Osteocyte (in vitro differentiated cells): ENCODE measurements around the gene FBXL7. TPM values are rescaled to one million over a fixed set of nuclear protein-coding genes. Genes with fewer than 3 reads are reported as not detected.

Experiments
- DNase-seq: peaks from one replicate; pipeline ENCODE4 v3.0.0; 2021; ENCODE audit warnings: mixed read lengths; ENCODE audit not compliant: unreplicated experiment; ENCODE audit errors: extremely low spot score
- H3K27ac Mint-ChIP-seq: one replicate; pipeline ENCODE4 v1.8.0; 2021; ENCODE audit warnings: mild to moderate bottlenecking, mixed read lengths; ENCODE audit not compliant: unreplicated experiment
- H3K27me3 Mint-ChIP-seq: one replicate; pipeline ENCODE4 v1.8.0; 2021; ENCODE audit warnings: mixed read lengths; ENCODE audit not compliant: unreplicated experiment
- H3K36me3 Mint-ChIP-seq: one replicate; pipeline ENCODE4 v1.8.0; 2021; ENCODE audit warnings: mixed read lengths; ENCODE audit not compliant: unreplicated experiment
- H3K4me1 Mint-ChIP-seq: one replicate; pipeline ENCODE4 v1.8.0; 2021; ENCODE audit warnings: mixed read lengths; ENCODE audit not compliant: unreplicated experiment
- H3K4me3 Mint-ChIP-seq: one replicate; pipeline ENCODE4 v1.8.0; 2021; ENCODE audit warnings: mild to moderate bottlenecking, moderate library complexity, mixed read lengths; ENCODE audit not compliant: unreplicated experiment
- H3K9me3 Mint-ChIP-seq: one replicate; pipeline ENCODE4 v1.8.0; 2021; ENCODE audit warnings: mixed read lengths; ENCODE audit not compliant: unreplicated experiment
- total RNA-seq: library from RNA; stranded (reverse); gene quantifications from 2 replicates; pipeline ENCODE4 v1.2.1, GENCODE V29; 2021
- TF ChIP-seq, protein P1 (sequence below): fragments of 200-600 bp; sonication (generic); IDR thresholded peaks from 2 replicates; pipeline ENCODE4 v1.5.0; 2021; ENCODE audit warnings: antibody characterized with exemption, mild to moderate bottlenecking, moderate library complexity

FBXL7 gene
- total RNA-seq, 1 donor from 2014 or later, result 28.4 TPM

DNA sequence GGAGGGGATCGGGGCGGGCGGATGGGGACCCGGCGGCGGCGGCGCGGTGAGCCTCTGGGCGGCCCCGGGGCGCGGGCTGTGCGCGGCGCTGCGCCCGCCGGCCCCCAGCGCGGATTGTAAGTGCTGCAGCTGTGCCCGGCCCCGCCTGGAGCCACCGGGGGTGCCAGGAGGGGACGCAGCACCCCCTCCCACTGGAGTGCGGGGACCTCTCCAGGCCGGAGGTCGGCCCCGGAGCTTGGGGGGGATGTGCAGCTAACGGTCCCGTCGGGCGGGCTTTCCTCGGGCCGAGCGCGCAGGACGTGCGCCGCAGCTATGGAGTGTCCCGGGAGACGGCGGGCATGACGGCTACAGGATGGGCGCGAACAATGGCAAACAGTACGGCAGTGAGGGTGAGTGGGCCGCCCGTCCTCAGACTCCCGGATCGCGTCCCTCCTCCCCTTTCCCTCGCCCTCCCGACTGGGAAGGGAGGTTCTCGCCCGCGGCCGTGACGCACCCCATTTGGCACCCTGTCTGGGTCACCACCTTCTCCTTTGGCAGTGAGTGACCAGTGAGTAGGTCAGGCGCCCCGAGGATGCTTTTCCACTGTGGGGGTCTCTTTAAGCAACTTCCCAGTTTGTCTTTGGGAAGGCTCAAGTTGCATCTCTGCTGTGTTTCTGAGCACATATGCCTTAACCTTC lies 483 bp downstream of the FBXL7 start:
- peak; percentile 85 for DNase-seq
- peaks cover 33% of the 10 kb centered on the region for H3K4me1 Mint-ChIP-seq
- H3K4me3 Mint-ChIP-seq, result peak overlapping the region; percentile 94
- peak overlapping the region; percentile 89 for H3K27ac Mint-ChIP-seq
- peaks cover 15% of the 10 kb centered on the region for H3K36me3 Mint-ChIP-seq
- no peaks in the 10 kb centered on the region for H3K9me3 Mint-ChIP-seq
- peaks cover 8% of the 10 kb centered on the region for H3K27me3 Mint-ChIP-seq
- TF ChIP-seq, protein P1, sequence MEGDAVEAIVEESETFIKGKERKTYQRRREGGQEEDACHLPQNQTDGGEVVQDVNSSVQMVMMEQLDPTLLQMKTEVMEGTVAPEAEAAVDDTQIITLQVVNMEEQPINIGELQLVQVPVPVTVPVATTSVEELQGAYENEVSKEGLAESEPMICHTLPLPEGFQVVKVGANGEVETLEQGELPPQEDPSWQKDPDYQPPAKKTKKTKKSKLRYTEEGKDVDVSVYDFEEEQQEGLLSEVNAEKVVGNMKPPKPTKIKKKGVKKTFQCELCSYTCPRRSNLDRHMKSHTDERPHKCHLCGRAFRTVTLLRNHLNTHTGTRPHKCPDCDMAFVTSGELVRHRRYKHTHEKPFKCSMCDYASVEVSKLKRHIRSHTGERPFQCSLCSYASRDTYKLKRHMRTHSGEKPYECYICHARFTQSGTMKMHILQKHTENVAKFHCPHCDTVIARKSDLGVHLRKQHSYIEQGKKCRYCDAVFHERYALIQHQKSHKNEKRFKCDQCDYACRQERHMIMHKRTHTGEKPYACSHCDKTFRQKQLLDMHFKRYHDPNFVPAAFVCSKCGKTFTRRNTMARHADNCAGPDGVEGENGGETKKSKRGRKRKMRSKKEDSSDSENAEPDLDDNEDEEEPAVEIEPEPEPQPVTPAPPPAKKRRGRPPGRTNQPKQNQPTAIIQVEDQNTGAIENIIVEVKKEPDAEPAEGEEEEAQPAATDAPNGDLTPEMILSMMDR, result no peak

DNA sequence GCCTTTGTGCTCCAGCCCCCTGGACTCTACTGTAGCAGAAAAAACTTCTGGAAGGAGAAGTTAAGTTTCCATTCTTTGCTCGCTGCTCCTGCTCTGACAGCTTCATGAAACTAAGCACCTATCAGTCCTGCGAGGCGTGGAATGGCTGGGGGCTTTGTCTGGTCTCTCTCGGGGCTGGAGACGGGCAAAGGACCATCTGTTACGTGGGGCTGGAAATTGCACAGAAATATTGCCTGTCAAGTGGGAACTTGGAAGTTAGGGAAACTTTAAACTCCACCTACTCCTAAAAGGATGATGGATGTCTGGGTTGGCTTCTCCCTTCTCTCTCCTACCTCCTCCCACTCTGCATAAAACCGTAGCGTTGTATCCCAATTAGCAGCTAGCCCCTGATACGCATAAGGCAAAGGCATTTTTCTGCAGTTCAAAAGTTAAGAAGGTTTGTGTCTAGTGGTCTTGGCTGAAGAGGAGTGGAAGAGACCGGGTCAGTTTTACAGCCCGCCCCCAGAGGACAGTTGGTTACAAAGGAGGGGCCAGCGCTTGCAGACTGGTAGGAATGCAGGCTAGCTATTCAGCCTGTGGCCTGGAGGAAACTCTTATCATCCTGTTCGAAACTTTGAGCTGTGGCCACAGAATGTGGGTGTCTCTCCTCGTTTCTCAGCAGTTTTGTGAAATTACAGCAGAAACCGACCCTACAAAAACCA lies 1.3 kb downstream of the FBXL7 start:
- peak overlapping the region; percentile 94 for H3K4me3 Mint-ChIP-seq
- H3K27me3 Mint-ChIP-seq, result peaks cover 2% of the 10 kb centered on the region
- H3K27ac Mint-ChIP-seq, result peak overlapping the region; percentile 89
- TF ChIP-seq, protein P1, result peak; percentile 41
- no peaks in the 10 kb centered on the region for H3K9me3 Mint-ChIP-seq
- DNase-seq, result no peak
- H3K4me1 Mint-ChIP-seq, result peaks cover 33% of the 10 kb centered on the region
- peaks cover 15% of the 10 kb centered on the region for H3K36me3 Mint-ChIP-seq

DNA sequence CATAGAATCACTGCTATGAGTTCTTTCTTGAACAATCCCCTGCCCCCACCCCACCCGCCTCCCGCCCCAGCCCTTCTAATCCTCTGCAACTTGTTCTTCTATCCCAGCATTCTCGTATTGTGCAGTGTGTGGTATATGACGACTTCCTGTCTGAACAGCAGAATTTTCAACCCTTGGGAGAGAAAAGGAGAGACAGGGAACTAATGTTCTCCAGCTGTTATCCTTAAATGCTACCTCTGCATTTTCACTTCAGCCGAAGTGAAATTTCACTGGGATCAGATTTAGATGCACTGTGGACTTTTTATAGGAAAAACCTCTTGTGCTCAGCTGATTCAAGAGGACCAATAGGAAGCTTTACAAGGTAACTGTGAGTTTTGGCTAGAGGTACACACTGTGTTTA lies 2.2 kb downstream of the FBXL7 start:
- peak overlapping the region; percentile 94 for H3K4me3 Mint-ChIP-seq
- peaks cover 19% of the 10 kb centered on the region for H3K36me3 Mint-ChIP-seq
- H3K27me3 Mint-ChIP-seq, result no peaks in the 10 kb centered on the region
- H3K9me3 Mint-ChIP-seq, result no peaks in the 10 kb centered on the region
- peaks cover 33% of the 10 kb centered on the region for H3K4me1 Mint-ChIP-seq
- H3K27ac Mint-ChIP-seq, result peak overlapping the region; percentile 89
- TF ChIP-seq, protein P1, result no peak
- no peak for DNase-seq

DNA sequence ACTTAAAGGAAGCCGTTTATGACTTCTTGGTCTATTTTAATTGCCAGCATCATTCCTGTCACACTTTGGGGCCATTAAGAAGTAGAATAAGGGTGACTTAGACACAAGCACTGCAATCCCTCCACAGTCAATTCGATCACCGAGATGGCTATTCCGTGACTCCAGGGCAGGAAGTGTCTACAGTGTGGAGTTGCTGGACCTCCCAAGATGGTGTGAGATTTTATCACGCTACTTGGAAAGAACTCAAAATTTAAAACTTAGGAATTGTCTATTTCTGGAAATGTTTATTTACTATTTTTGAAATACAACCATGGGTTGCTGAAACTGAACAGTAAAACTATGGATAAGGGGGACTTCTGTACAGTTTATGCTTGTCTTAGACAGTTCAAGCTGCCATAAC lies 6.2 kb downstream of the FBXL7 start:
- H3K9me3 Mint-ChIP-seq, result no peaks in the 10 kb centered on the region
- peaks cover 55% of the 10 kb centered on the region for H3K4me1 Mint-ChIP-seq
- H3K4me3 Mint-ChIP-seq, result no peak overlapping the region
- no peak for DNase-seq
- TF ChIP-seq, protein P1, result no peak
- H3K36me3 Mint-ChIP-seq, result peaks cover 19% of the 10 kb centered on the region
- H3K27ac Mint-ChIP-seq, result no peak overlapping the region
- no peaks in the 10 kb centered on the region for H3K27me3 Mint-ChIP-seq

DNA sequence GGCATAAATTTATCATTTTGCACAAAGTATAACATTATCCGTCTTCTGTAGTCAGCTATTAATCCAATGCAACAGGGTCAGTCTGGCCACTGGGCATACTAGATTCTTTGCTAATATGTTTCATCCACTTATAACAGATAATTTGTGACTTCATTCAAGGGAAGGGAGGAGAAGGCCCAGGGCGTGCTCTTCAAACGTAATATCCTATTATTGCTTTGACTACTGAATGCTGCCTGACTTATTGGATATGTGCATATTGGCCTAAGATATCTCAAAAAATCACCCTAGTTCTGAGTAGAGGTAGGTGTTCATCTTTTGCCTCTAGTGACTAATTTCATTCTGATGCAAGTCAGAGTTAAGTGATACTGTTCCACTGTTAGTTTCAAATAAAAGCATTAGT lies 6.9 kb downstream of the FBXL7 start:
- Mint-ChIP-seq H3K27me3 (no peaks in the 10 kb centered on the region), H3K9me3 (no peaks in the 10 kb centered on the region), H3K4me1 (peaks cover 62% of the 10 kb centered on the region)

More for the DNA sequence above, 6.9 kb downstream of the FBXL7 start:
- Mint-ChIP-seq H3K27ac (no peak overlapping the region), H3K4me3 (no peak overlapping the region), H3K36me3 (peaks cover 19% of the 10 kb centered on the region)
- TF ChIP-seq, protein P1, result no peak
- DNase-seq, result no peak
